Measurements from ENCODE around the gene JARID2. TPM values are rescaled to one million over a fixed set of nuclear protein-coding genes. Genes with fewer than 3 reads are reported as not detected.

JARID2 gene
- total and polyA plus RNA-seq, 2 of the 13 experiments (the other 11 are each of a cell fraction or from before 2014, with no cell fraction given) = 7.5 to 10.3 TPM

DNA sequence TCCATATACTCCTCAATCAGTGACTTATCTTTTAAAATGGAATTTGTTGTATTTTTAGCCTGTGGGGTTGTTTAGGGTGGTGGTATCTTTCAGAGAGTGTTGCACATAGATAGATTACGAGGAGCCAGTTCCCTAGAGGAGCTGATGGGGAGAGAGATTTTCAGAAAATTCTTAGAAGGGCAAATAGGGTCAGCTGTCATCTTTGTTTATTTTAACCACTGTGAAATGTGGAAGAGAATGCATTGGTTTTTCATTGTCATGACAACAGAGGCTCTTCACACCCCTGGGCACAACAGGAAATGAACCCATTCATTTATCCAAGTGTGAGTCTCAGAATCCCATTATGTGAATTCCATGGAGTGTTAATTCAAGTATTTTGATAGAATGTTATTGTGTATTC, 188.4 kb downstream of the JARID2 start (continued):
- TF ChIP-seq, protein P1, sequence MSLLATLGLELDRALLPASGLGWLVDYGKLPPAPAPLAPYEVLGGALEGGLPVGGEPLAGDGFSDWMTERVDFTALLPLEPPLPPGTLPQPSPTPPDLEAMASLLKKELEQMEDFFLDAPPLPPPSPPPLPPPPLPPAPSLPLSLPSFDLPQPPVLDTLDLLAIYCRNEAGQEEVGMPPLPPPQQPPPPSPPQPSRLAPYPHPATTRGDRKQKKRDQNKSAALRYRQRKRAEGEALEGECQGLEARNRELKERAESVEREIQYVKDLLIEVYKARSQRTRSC (CRISPR knock-in tag; IDR thresholded peaks at IDR 0.05; ENCODE audit: low read depth) = no peak
- TF ChIP-seq ZZZ3 (CRISPR knock-in tag; IDR thresholded peaks at IDR 0.05; ENCODE audit: borderline replicate concordance) (no peak), IKZF4 (CRISPR knock-in tag; IDR thresholded peaks at IDR 0.05; ENCODE audit: borderline replicate concordance, low read depth, not compliant biosample characterization) (no peak), RFX1 (IDR thresholded peaks at IDR 0.05) (peak; percentile 59), ZNF720 (CRISPR knock-in tag; IDR thresholded peaks at IDR 0.05) (no peak), TBX3 (IDR thresholded peaks at IDR 0.05; ENCODE audit: borderline replicate concordance) (peak; percentile 58; the same call in 1 of the 2 replicates), HOXA9 (CRISPR knock-in tag; IDR thresholded peaks at IDR 0.05; ENCODE audit: borderline replicate concordance) (no peak), ZNF883 (CRISPR knock-in tag; IDR thresholded peaks at IDR 0.05; ENCODE audit: not compliant biosample characterization) (no peak), RFX3 (CRISPR knock-in tag; IDR thresholded peaks at IDR 0.05) (peak; percentile 51; the same call in 1 of the 2 replicates), SOX13 (IDR thresholded peaks at IDR 0.05) (no peak), SOX13 (CRISPR knock-in tag; conservative IDR thresholded peaks at IDR 0.05 in 1 of 2, IDR thresholded peaks at IDR 0.05 in 1 of 2) (peak in 1 of 2 experiments; percentile 25; a peak in 1 of 4 replicates)
- TF ChIP-seq, protein P2, sequence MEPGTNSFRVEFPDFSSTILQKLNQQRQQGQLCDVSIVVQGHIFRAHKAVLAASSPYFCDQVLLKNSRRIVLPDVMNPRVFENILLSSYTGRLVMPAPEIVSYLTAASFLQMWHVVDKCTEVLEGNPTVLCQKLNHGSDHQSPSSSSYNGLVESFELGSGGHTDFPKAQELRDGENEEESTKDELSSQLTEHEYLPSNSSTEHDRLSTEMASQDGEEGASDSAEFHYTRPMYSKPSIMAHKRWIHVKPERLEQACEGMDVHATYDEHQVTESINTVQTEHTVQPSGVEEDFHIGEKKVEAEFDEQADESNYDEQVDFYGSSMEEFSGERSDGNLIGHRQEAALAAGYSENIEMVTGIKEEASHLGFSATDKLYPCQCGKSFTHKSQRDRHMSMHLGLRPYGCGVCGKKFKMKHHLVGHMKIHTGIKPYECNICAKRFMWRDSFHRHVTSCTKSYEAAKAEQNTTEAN (CRISPR knock-in tag; conservative IDR thresholded peaks at IDR 0.05) = no peak
- TF ChIP-seq, protein P3, sequence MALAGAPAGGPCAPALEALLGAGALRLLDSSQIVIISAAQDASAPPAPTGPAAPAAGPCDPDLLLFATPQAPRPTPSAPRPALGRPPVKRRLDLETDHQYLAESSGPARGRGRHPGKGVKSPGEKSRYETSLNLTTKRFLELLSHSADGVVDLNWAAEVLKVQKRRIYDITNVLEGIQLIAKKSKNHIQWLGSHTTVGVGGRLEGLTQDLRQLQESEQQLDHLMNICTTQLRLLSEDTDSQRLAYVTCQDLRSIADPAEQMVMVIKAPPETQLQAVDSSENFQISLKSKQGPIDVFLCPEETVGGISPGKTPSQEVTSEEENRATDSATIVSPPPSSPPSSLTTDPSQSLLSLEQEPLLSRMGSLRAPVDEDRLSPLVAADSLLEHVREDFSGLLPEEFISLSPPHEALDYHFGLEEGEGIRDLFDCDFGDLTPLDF (CRISPR knock-in tag; IDR thresholded peaks at IDR 0.05) = no peak
- TF ChIP-seq, protein P4, sequence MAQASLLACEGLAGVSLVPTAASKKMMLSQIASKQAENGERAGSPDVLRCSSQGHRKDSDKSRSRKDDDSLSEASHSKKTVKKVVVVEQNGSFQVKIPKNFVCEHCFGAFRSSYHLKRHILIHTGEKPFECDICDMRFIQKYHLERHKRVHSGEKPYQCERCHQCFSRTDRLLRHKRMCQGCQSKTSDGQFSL (CRISPR knock-in tag; IDR thresholded peaks at IDR 0.05) = no peak

Measured in HepG2 (cell line).